H1 (cell line): ENCODE results near the gene DHH. TPM values are rescaled to one million over a fixed set of nuclear protein-coding genes. Genes with fewer than 3 reads are reported as not detected.

Source experiments
- CHD7 ChIP-seq: fragments of 300-600 bp; sonication (generic); IDR thresholded peaks from 2 replicates; pipeline ENCODE4 v1.7.1; 2012; ENCODE audit warnings: low read length, moderate library complexity, mild to moderate bottlenecking, inconsistent platforms; ENCODE audit not compliant: insufficient replicate concordance
- E2F6 ChIP-seq: IDR thresholded peaks from 2 replicates; pipeline ENCODE4 v1.6.1; 2012; ENCODE audit warnings: inconsistent platforms
- FOSL1 ChIP-seq: IDR thresholded peaks from 2 replicates; pipeline ENCODE4 v1.6.1; 2011; ENCODE audit warnings: mild to moderate bottlenecking, low read depth, low read length, moderate library complexity; ENCODE audit not compliant: insufficient read depth
- KDM1A ChIP-seq: fragments of 200-600, 300-600 bp; sonication (generic); IDR thresholded peaks from 2 replicates; pipeline ENCODE4 v1.7.1; 2016; ENCODE audit warnings: mild to moderate bottlenecking, low read length, borderline replicate concordance
- PHF8 ChIP-seq: fragments of 200-600 bp; sonication (generic); conservative IDR thresholded peaks from 2 replicates; pipeline ENCODE4 v1.7.1; 2012; ENCODE audit warnings: low read depth, mild to moderate bottlenecking, inconsistent platforms, low read length, moderate library complexity
- SIX5 ChIP-seq: IDR thresholded peaks from 2 replicates; pipeline ENCODE4 v1.6.1; 2011; ENCODE audit warnings: mild to moderate bottlenecking, low read depth, low read length
- USF2 ChIP-seq: IDR thresholded peaks from 2 replicates; pipeline ENCODE4 v1.6.1; 2011; ENCODE audit warnings: low read length, improper control_type of control experiment
- polyA plus RNA-seq, 7 experiments: library from polyadenylated mRNA; depleted of rRNA in 3 of 7; stranded (reverse) in 5 of 7; unstranded in 2 of 7; fragments of >200 nt in 5 of 7; fragments of 200-250 nt in 2 of 7; gene quantifications; 1 replicate in 5 of 7; 2 replicates in 1 of 7; 4 replicates in 1 of 7; pipeline versions ENCODE4 v1.2.1 to v1.2.3, GENCODE V29; 2011 to 2013; ENCODE audit warnings: missing spikeins in 2 of 7, mixed read lengths in 2 of 7
- total RNA-seq: library from RNA; stranded (reverse); fragmentation: NEBNext Ultra II Directional; extraction: Animal tissue kit (Norgen Biotek cat#: 25700); gene quantifications from 2 replicates; pipeline ENCODE4 v1.2.1, GENCODE V29; 2021

DHH gene
- total and polyA plus RNA-seq, 2 of the 8 experiments (the other 6 are each of a cell fraction or from before 2014, with no cell fraction given): 0.03 to 0.11 TPM

GRCh38 chr12:49060237-49061156 lies 34.1 kb downstream of the DHH start, which contains the start of gene KMT2D (continued):
- TF ChIP-seq SIX5 (0 out of 2 replicates have a peak, but pooled peaks have one; percentile 3), FOSL1 (no peak), PHF8 (peak; percentile 90), E2F6 (peak; percentile 77), USF2 (peak; percentile 48; the same call in 1 of the 2 replicates), CHD7 (no peak), KDM1A (no peak)
